Prostate gland (tissue), 2 donors: ENCODE results near the gene SPARC.

Source experiments
- POLR2A ChIP-seq: fragments of 450-650 bp; IDR thresholded peaks from one replicate; pipeline ENCODE4 v1.6.1; 2016; ENCODE audit warnings: antibody characterized with exemption, mild to moderate bottlenecking
- POLR2AphosphoS5 ChIP-seq: sonication (generic); formaldehyde crosslinking; IDR thresholded peaks from one replicate; pipeline ENCODE4 v1.6.1; 2017; ENCODE audit warnings: antibody characterized with exemption
- TF ChIP-seq, protein P1 (sequence below), 4 experiments: fragments of 200-600 bp in 2 of 4; fragments of 450-650 bp in 2 of 4; sonication (generic) in 2 of 4; IDR thresholded peaks; 1 replicate in 3 of 4; 2 replicates in 1 of 4; pipeline ENCODE4 v1.5.1; 2016 to 2019; ENCODE audit warnings: antibody characterized with exemption in 4 of 4, mild to moderate bottlenecking in 2 of 4, moderate library complexity in 2 of 4

DNA sequence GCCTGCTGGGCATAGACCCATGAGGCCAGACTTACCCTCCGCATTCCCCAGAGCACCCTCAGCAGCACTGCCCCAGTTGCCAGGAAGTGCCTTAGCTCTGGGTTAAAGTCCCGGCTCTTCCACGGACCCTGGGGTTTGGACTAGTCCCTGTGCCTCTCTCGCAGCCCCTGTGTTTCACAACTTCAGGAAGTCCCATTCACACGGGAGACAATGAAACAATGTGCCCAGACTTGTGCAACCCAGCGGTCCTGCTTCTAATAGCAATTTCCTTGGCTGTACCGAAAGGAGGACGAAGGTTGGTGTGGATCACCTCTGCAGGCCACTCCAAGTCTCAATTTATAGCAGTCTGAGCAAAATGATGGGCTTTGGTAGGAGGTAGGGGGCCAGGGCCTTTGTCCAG lies 53.8 kb downstream of the SPARC start:
- TF ChIP-seq POLR2A (no peak), POLR2AphosphoS5 (no peak)
- TF ChIP-seq, protein P1, sequence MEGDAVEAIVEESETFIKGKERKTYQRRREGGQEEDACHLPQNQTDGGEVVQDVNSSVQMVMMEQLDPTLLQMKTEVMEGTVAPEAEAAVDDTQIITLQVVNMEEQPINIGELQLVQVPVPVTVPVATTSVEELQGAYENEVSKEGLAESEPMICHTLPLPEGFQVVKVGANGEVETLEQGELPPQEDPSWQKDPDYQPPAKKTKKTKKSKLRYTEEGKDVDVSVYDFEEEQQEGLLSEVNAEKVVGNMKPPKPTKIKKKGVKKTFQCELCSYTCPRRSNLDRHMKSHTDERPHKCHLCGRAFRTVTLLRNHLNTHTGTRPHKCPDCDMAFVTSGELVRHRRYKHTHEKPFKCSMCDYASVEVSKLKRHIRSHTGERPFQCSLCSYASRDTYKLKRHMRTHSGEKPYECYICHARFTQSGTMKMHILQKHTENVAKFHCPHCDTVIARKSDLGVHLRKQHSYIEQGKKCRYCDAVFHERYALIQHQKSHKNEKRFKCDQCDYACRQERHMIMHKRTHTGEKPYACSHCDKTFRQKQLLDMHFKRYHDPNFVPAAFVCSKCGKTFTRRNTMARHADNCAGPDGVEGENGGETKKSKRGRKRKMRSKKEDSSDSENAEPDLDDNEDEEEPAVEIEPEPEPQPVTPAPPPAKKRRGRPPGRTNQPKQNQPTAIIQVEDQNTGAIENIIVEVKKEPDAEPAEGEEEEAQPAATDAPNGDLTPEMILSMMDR (IDR thresholded peaks at IDR 0.05), result no peak
